Measurements from ENCODE around the gene TPD52L1.

TPD52L1 gene

DNA sequence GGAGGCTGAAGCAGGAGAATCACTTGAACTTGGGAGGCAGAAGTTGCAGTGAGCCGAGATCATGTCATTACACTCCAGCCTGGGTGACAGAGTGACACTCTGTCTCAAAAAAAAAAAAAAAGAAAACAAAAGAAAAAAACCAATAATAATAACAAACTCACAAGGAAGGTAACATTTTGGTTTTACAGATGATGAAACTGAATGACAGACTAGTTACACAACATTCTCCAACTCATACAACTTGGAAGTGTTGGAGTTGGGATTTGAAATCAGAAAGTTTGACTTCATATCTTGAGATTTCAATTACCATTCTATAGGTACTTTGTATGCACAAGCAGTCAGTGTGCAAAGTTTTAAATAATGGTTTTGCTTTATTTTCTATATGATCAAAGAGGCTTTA is 10.2 kb downstream of the TPD52L1 start:
- no peak overlapping the region for H3K4me3 ChIP-seq (ENCODE audit: low read depth, low read length)
- DNase-seq (ENCODE audit: low read depth) = no peak
- TF ChIP-seq, protein P1, sequence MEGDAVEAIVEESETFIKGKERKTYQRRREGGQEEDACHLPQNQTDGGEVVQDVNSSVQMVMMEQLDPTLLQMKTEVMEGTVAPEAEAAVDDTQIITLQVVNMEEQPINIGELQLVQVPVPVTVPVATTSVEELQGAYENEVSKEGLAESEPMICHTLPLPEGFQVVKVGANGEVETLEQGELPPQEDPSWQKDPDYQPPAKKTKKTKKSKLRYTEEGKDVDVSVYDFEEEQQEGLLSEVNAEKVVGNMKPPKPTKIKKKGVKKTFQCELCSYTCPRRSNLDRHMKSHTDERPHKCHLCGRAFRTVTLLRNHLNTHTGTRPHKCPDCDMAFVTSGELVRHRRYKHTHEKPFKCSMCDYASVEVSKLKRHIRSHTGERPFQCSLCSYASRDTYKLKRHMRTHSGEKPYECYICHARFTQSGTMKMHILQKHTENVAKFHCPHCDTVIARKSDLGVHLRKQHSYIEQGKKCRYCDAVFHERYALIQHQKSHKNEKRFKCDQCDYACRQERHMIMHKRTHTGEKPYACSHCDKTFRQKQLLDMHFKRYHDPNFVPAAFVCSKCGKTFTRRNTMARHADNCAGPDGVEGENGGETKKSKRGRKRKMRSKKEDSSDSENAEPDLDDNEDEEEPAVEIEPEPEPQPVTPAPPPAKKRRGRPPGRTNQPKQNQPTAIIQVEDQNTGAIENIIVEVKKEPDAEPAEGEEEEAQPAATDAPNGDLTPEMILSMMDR (IDR thresholded peaks at IDR 0.05; ENCODE audit: control insufficient read depth, extremely low read depth, insufficient read depth) = no peak

DNA sequence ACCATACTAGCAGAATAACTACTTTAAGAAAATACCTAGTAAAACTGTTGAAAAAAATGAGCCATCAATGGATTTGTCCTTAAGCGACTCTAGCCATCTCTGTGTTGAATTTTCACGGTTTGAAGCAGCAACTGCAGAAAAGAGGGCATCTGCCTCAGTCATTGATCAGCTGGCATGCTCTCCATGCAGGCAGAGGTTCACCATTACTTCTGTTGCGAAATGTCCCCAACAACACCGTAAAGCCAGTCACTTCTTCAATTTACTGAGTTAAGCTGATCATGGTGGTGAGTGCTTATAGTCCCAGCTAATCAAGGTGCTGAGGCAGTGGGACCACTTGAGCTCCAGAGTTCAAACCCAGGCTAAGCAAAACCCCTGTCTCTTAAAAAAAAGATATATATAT is 11.1 kb downstream of the TPD52L1 start:
- no peak for DNase-seq (ENCODE audit: low read depth)
- H3K4me3 ChIP-seq (ENCODE audit: low read depth, low read length) = no peak overlapping the region

DNA sequence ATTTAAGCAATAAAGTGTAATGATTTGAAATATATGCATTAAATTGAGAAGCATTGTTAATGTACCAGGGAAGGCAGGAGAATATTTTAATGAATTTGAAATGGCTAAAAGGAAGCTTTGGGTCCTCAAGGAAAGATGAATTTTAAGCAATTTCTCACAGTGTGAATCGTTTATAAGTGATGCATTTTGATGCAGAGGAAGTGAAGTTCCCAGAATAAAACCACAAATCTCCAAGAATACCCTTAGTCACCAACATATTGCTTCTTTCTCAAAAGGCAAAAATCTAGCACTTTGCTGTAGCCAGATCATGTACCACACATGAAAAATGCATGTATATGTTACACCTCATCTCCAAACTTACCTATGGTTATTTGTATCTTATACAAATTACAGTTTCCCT is 11.7 kb downstream of the TPD52L1 start:
- TF ChIP-seq, protein P1 (IDR thresholded peaks at IDR 0.05; ENCODE audit: control insufficient read depth, extremely low read depth, insufficient read depth) = no peak
- H3K4me3 ChIP-seq (ENCODE audit: low read depth, low read length) = no peak overlapping the region
- DNase-seq (ENCODE audit: low read depth) = no peak

More for the DNA sequence above, 11.1 kb downstream of the TPD52L1 start:
- TF ChIP-seq, protein P1 (IDR thresholded peaks at IDR 0.05; ENCODE audit: control insufficient read depth, extremely low read depth, insufficient read depth) = no peak

DNA sequence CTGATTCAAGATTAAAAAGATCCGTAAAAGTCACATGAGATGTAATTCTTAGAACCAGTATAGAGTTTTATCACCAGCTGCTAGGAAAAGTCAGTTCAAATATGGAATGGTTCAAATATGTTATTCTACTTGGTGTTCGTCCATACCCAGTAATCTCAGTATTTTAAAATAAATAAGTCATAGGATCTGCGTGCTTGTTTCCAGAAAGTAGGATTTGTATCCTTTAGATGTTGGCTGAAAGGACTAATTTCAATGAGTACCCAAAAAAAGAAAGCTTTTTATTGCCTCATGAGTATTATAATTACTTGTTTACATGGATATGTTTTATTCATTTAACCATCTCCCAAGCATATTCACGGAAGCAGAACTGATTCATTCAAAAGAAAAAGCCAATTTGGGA is 12.2 kb downstream of the TPD52L1 start:
- H3K4me3 ChIP-seq (ENCODE audit: low read depth, low read length) = no peak overlapping the region
- DNase-seq (ENCODE audit: low read depth) = no peak
- TF ChIP-seq, protein P1 (IDR thresholded peaks at IDR 0.05; ENCODE audit: control insufficient read depth, extremely low read depth, insufficient read depth) = no peak

DNA sequence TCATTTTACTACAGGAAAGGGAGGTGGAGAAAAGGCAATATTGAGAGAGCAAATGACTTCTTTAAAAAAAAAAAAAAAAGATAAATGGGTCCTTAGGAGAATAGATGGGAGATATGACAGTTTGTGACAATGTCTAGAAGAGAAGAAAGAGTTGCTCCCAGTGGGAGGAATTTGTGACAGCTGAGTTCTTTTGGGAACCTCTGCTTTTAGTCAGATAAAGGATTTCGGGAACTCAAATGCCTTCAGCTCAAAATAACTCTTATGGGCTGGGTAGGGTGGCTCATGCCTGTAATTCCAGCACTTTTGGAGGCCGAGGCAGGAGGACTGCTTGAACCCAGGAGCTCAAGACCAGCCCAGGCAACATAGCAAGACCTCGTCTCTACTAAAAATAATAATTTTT is 13.1 kb downstream of the TPD52L1 start:
- no peak overlapping the region for H3K4me3 ChIP-seq (ENCODE audit: low read depth, low read length)
- TF ChIP-seq, protein P1 (IDR thresholded peaks at IDR 0.05; ENCODE audit: control insufficient read depth, extremely low read depth, insufficient read depth) = no peak
- DNase-seq (ENCODE audit: low read depth) = no peak

DNA sequence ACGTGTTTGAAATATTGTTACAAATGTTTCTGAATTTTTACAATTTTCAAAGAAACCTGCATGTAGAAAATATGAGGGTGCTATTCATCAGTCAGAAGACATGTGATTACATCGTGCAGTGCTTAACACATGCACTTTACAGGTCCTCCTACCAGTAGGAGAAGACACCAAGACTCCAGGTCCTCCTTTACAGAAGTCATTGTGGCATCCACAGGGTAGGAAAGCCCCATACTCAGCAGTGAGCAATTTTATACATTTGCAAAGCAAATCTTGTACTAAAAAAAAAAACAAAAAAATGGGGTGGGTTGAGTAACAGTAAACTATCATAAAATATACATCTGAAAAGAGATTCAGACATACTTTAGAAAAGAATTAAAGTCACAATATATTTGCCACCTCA is 14.0 kb downstream of the TPD52L1 start:
- DNase-seq (ENCODE audit: low read depth) = no peak
- TF ChIP-seq, protein P1 (IDR thresholded peaks at IDR 0.05; ENCODE audit: control insufficient read depth, extremely low read depth, insufficient read depth) = no peak

DNA sequence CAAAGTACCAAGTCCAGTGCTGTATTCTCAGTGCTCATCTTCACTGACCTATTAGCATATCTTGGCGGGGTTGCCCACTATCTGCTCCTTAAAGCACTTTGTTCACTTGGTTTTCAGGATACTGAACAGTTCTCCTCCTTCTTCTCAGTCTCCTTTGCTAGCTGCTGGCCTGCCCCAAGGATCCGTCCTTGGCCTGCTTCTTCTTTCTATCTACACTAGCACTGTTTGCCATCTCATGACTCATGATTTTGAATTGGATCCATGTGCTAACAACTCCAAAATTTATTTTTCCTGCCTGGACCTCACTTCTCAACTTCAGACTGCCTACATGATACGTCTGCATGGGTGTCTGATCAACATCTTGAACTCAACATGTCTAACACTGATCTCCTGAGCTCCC is 15.5 kb downstream of the TPD52L1 start:
- no peak for DNase-seq (ENCODE audit: low read depth)
- TF ChIP-seq, protein P1 (IDR thresholded peaks at IDR 0.05; ENCODE audit: control insufficient read depth, extremely low read depth, insufficient read depth) = no peak
- H3K4me3 ChIP-seq (ENCODE audit: low read depth, low read length) = no peak overlapping the region

More for the DNA sequence above, 14.0 kb downstream of the TPD52L1 start:
- H3K4me3 ChIP-seq (ENCODE audit: low read depth, low read length) = no peak overlapping the region
